ENCODE measurements around the gene ARPC1A. TPM values are rescaled to one million over a fixed set of nuclear protein-coding genes. Genes with fewer than 3 reads are reported as not detected.

The ARPC1A gene
- total RNA-seq, 1 donor from 2014 or later, result 216 TPM

GRCh38 chr7:99290980-99291607 lies 34.6 kb upstream of the ARPC1A start:
- no peaks in the 10 kb centered on the region for H3K9me3 Mint-ChIP-seq
- H3K27ac Mint-ChIP-seq (ENCODE audit: unreplicated experiment), result no peak overlapping the region
- DNase-seq (ENCODE audit: low read depth, low spot score), result no peak
- no peak overlapping the region for H3K4me3 Mint-ChIP-seq
- no peaks in the 10 kb centered on the region for H3K36me3 Mint-ChIP-seq (ENCODE audit: low read depth)
- H3K4me1 Mint-ChIP-seq, result no peaks in the 10 kb centered on the region
- H3K27me3 Mint-ChIP-seq (ENCODE audit: low read depth), result no peaks in the 10 kb centered on the region
- TF ChIP-seq CTCF (conservative IDR thresholded peaks at IDR 0.05), result no peak

GRCh38 chr7:99292127-99292526 lies 33.6 kb upstream of the ARPC1A start:
- no peak for DNase-seq (ENCODE audit: low read depth, low spot score)
- Mint-ChIP-seq H3K27me3 (ENCODE audit: low read depth) (no peaks in the 10 kb centered on the region), H3K9me3 (no peaks in the 10 kb centered on the region), H3K4me1 (no peaks in the 10 kb centered on the region), H3K36me3 (ENCODE audit: low read depth) (no peaks in the 10 kb centered on the region), H3K27ac (ENCODE audit: unreplicated experiment) (peak overlapping the region; percentile 57), H3K4me3 (no peak overlapping the region)
- TF ChIP-seq CTCF (conservative IDR thresholded peaks at IDR 0.05), result no peak

- Mint-ChIP-seq H3K36me3 (ENCODE audit: low read depth) (no peaks in the 10 kb centered on the region), H3K4me1 (no peaks in the 10 kb centered on the region), H3K9me3 (no peaks in the 10 kb centered on the region), H3K27me3 (ENCODE audit: low read depth) (no peaks in the 10 kb centered on the region), H3K4me3 (no peak overlapping the region), H3K27ac (ENCODE audit: unreplicated experiment) (no peak overlapping the region)
- DNase-seq (ENCODE audit: low read depth, low spot score), result no peak
- TF ChIP-seq CTCF (conservative IDR thresholded peaks at IDR 0.05), result no peak
These were observed 32.5 kb upstream of the ARPC1A start for GRCh38 chr7:99293167-99293566.

GRCh38 chr7:99293650-99294049 lies 32.0 kb upstream of the ARPC1A start:
- no peaks in the 10 kb centered on the region for H3K36me3 Mint-ChIP-seq (ENCODE audit: low read depth)

DNA sequence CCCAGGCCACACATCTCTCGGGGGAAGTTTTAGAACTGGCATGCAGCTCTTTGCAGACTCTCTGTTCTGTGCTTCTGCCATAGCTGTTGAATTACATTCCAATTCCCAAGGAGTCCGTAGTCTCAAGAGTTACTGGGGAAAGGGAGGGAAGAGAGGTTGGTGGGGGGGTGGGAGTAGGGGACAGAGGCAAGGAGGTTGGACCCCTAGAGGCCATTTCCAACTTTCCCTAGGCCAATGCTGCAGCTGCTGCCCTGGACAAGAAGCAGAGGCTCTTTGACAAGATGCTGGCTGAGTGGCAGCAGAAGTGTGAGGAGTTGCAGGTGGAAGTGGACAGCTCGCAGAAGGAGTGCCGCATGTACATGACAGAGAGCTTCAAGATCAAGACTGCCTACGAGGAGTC lies 29.2 kb upstream of the ARPC1A start:
- DNase-seq (ENCODE audit: low read depth, low spot score), result no peak
- Mint-ChIP-seq H3K4me1 (no peaks in the 10 kb centered on the region), H3K4me3 (no peak overlapping the region)

More at GRCh38 chr7:99293650-99294049, 32.0 kb upstream of the ARPC1A start:
- DNase-seq (ENCODE audit: low read depth, low spot score), result no peak
- Mint-ChIP-seq H3K27ac (ENCODE audit: unreplicated experiment) (no peak overlapping the region), H3K4me3 (no peak overlapping the region), H3K27me3 (ENCODE audit: low read depth) (no peaks in the 10 kb centered on the region), H3K4me1 (no peaks in the 10 kb centered on the region), H3K9me3 (no peaks in the 10 kb centered on the region)
- no peak for TF ChIP-seq CTCF (conservative IDR thresholded peaks at IDR 0.05)

More for the DNA sequence above, 29.2 kb upstream of the ARPC1A start:
- Mint-ChIP-seq H3K27me3 (ENCODE audit: low read depth) (no peaks in the 10 kb centered on the region), H3K9me3 (no peaks in the 10 kb centered on the region), H3K27ac (ENCODE audit: unreplicated experiment) (no peak overlapping the region), H3K36me3 (ENCODE audit: low read depth) (no peaks in the 10 kb centered on the region)
- no peak for TF ChIP-seq CTCF (conservative IDR thresholded peaks at IDR 0.05)

Measured in neural crest cell (in vitro differentiated cells).